Fibroblast of lung (primary cell): ENCODE results near the gene LMNB1.

Source experiments
- CTCF ChIP-seq, 2 donors: IDR thresholded peaks in 1 of 2; conservative IDR thresholded peaks in 1 of 2; 1 replicate in 1 of 2; 2 replicates in 1 of 2; pipeline ENCODE4 v1.5.1; 2011 to 2012; ENCODE audit warnings: low read length in 2 of 2, control low read depth in 1 of 2, inconsistent platforms in 1 of 2, low read depth in 1 of 2, mild to moderate bottlenecking in 1 of 2
- EZH2 ChIP-seq: IDR thresholded peaks from 2 replicates; pipeline ENCODE4 v1.5.1; 2012; ENCODE audit warnings: low read length, control low read depth, mild to moderate bottlenecking; ENCODE audit errors: missing control alignments

- TF ChIP-seq CTCF (conservative IDR thresholded peaks at IDR 0.05 in 1 of 2, IDR thresholded peaks at IDR 0.05 in 1 of 2; ENCODE audit: low read depth in 1 of 2, low read length in 2 of 2) (no peak), EZH2 (no peak)
These were observed 75.2 kb downstream of the LMNB1 start for GRCh38 chr5:126852091-126852571.
